Osteoblast (primary cell): ENCODE data around the gene ZNF710. TPM values are rescaled to one million over a fixed set of nuclear protein-coding genes. Genes with fewer than 3 reads are reported as not detected.

Experiments used
- DNase-seq: peaks from one replicate; pipeline ENCODE4 v3.0.0; 2011; ENCODE audit warnings: low spot score, mixed read lengths; ENCODE audit not compliant: insufficient read length; ENCODE audit errors: missing footprints
- H2AFZ ChIP-seq: 2 replicates; pipeline ENCODE4 v1.6.0; 2011; ENCODE audit warnings: mild to moderate bottlenecking, low read length
- H3K27ac ChIP-seq: 2 replicates; pipeline ENCODE4 v1.5.1; 2011; ENCODE audit warnings: mild to moderate bottlenecking, low read depth, low read length, moderate library complexity
- H3K27me3 ChIP-seq: 2 replicates; pipeline ENCODE4 v1.6.0; 2012; ENCODE audit warnings: mild to moderate bottlenecking, control low read depth, inconsistent platforms, low read length, moderate library complexity; ENCODE audit not compliant: insufficient read depth
- H3K36me3 ChIP-seq: 2 replicates; pipeline ENCODE4 v1.5.1; 2011; ENCODE audit warnings: mild to moderate bottlenecking, low read length, control low read depth, moderate library complexity; ENCODE audit not compliant: insufficient read depth
- H3K4me1 ChIP-seq: 2 replicates; pipeline ENCODE4 v1.5.1; 2011; ENCODE audit warnings: mild to moderate bottlenecking, low read length, control low read depth, moderate library complexity; ENCODE audit not compliant: insufficient read depth
- H3K4me2 ChIP-seq: 2 replicates; pipeline ENCODE4 v1.6.0; 2011; ENCODE audit warnings: mild to moderate bottlenecking, low read length; ENCODE audit not compliant: insufficient read depth
- H3K4me3 ChIP-seq: fragments of 200-600 bp; sonication (generic); 3 replicates; pipeline ENCODE4 v1.5.1; 2012; ENCODE audit warnings: mild to moderate bottlenecking, low read length, inconsistent platforms; ENCODE audit not compliant: insufficient read depth
- H3K79me2 ChIP-seq: 2 replicates; pipeline ENCODE4 v1.6.0; 2012; ENCODE audit warnings: mild to moderate bottlenecking, low read length, control low read depth, inconsistent platforms; ENCODE audit not compliant: insufficient read depth
- H3K9me3 ChIP-seq: 2 replicates; pipeline ENCODE4 v1.5.1; 2011; ENCODE audit warnings: low read depth, low read length, control low read depth
- H4K20me1 ChIP-seq: 2 replicates; pipeline ENCODE4 v1.6.0; 2012; ENCODE audit warnings: mild to moderate bottlenecking, low read length, control low read depth; ENCODE audit not compliant: insufficient read depth
- CTCF ChIP-seq: IDR thresholded peaks from 2 replicates; pipeline ENCODE4 v1.5.1; 2011; ENCODE audit warnings: mild to moderate bottlenecking, low read depth, low read length, moderate library complexity; ENCODE audit errors: extremely low read depth
- total RNA-seq: library from RNA; depleted of rRNA; stranded (reverse); fragments of >200 nt; gene quantifications from 2 replicates; pipeline ENCODE4 v1.2.3, GENCODE V29; 2012

The ZNF710 gene
- total RNA-seq, 1 donor: 10.9 TPM

- H3K36me3 ChIP-seq: peaks cover 2% of the 10 kb centered on the region
- peaks cover 75% of the 10 kb centered on the region for H3K79me2 ChIP-seq
- no peaks in the 10 kb centered on the region for H3K9me3 ChIP-seq
- H3K4me1 ChIP-seq: no peaks in the 10 kb centered on the region
- no peak overlapping the region for H3K4me3 ChIP-seq
- H2AFZ ChIP-seq: no peak overlapping the region
- no peaks in the 10 kb centered on the region for H3K27me3 ChIP-seq
- peaks cover 38% of the 10 kb centered on the region for H4K20me1 ChIP-seq
- no peak for TF ChIP-seq CTCF
- H3K4me2 ChIP-seq: no peak overlapping the region
- H3K27ac ChIP-seq: no peak overlapping the region
- no peak for DNase-seq
These were observed 18.5 kb downstream of the ZNF710 start for GRCh38 chr15:90019611-90020010.

DNA sequence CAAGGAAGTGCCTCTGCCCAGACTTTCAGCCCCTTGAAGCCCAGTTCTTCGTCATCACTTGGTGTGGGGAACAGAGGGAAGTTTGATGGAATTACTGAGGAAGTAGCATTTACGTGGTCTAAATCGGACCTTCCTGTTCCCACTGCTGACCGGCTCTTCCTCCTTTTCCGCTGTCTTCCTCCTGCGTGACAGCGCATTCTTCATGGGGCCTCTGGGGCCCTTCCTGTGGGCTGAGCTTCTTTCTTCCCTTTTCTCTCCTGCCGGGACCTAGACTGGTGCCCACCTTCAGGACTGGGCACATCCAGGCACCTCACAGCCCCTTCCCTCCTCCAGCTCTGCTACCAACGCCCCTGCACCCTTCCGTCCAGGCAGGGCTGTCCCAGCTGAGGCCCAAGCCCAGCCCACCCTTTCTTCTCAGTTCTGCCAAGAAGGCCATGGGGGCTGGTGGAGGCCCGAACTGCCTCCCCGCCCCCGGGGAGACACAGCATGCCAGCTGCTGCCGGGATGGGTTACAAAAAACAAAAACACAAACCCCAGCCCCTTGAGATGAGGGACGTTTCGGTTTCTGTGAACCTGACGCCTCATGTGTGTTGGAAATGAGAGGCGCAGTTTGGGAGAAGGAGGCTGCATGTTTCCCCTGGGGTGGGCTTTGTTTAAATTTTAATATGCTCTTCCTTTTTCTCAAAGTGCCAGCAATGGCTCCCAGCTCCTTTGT, 19.1 kb downstream of the ZNF710 start:
- H3K36me3 ChIP-seq: peaks cover 2% of the 10 kb centered on the region
- TF ChIP-seq CTCF: no peak
- no peak overlapping the region for H3K4me2 ChIP-seq
- no peak for DNase-seq
- no peak overlapping the region for H3K4me3 ChIP-seq
- no peaks in the 10 kb centered on the region for H3K4me1 ChIP-seq
- no peaks in the 10 kb centered on the region for H3K27me3 ChIP-seq
- H3K9me3 ChIP-seq: no peaks in the 10 kb centered on the region
- H3K79me2 ChIP-seq: peaks cover 77% of the 10 kb centered on the region
- no peak overlapping the region for H3K27ac ChIP-seq
- H4K20me1 ChIP-seq: peaks cover 44% of the 10 kb centered on the region
- no peak overlapping the region for H2AFZ ChIP-seq

DNA sequence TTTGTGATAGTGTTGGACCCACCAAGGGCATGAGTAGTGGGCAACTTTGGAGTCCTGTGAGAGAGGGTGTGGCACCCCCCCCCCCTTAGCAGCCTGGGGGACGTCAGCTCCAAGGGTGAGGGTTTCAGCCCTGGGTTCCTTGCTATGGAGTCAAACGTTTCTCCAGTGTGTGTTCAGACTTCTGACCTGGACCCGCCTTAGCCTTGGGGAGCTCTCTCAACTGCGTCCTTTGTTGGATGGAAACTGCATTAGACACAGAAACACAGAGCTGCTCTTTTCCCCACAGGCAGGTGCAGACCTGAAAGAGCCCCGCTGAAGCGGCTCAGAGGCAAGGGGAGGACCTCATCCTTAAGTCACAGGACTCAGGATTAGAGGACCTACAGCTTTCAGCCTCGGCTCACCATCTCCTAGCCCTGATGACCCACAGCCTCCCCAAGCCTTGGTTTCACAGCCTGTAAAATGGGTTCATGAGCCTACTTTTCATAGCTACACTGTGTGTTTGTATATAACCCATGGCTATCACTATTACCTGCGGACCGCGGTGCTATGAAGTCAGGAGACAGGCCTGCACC, 19.9 kb downstream of the ZNF710 start:
- no peak overlapping the region for H3K4me2 ChIP-seq
- TF ChIP-seq CTCF: no peak
- no peak overlapping the region for H3K27ac ChIP-seq
- H2AFZ ChIP-seq: no peak overlapping the region
- no peak overlapping the region for H3K4me3 ChIP-seq
- peaks cover 73% of the 10 kb centered on the region for H3K79me2 ChIP-seq
- no peaks in the 10 kb centered on the region for H3K4me1 ChIP-seq
- H3K27me3 ChIP-seq: no peaks in the 10 kb centered on the region
- DNase-seq: no peak
- H3K36me3 ChIP-seq: peaks cover 2% of the 10 kb centered on the region
- H3K9me3 ChIP-seq: no peaks in the 10 kb centered on the region
- H4K20me1 ChIP-seq: peaks cover 46% of the 10 kb centered on the region

DNA sequence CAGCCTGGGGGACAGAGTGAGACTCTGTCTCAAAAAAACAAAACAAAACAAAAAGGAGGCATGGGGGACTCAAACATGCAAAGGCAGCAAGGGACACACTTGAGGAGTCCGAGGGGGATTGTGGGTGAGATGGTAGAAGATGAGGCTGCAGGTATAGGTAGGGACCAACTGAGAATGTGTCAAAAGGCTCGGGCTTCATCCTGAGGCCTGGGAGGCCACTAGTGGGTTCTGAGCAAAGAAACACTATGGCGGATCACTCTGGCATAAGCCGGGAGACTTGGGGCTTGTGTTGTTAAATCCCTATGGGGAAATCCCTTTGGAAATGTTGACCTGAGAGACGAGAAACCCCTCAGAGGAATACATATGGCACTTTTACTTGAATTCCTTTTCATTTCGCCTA, 21.2 kb downstream of the ZNF710 start:
- Histone ChIP-seq H3K79me2 (peaks cover 63% of the 10 kb centered on the region), H3K27me3 (no peaks in the 10 kb centered on the region), H3K4me3 (no peak overlapping the region), H3K4me2 (no peak overlapping the region), H3K27ac (no peak overlapping the region), H3K9me3 (no peaks in the 10 kb centered on the region), H2AFZ (no peak overlapping the region), H3K36me3 (peaks cover 2% of the 10 kb centered on the region), H4K20me1 (peaks cover 46% of the 10 kb centered on the region), H3K4me1 (no peaks in the 10 kb centered on the region)
- TF ChIP-seq CTCF: no peak
- no peak for DNase-seq
